HepG2 (cell line): ENCODE results near the gene GTSF1L. TPM values are rescaled to one million over a fixed set of nuclear protein-coding genes. Genes with fewer than 3 reads are reported as not detected.

ENCODE experiments used
- ATAC-seq: fragments of 200-7000 bp; cut with Tn5 transposase; 3 replicates; pipeline ENCODE4 v1.9.1; 2020; ENCODE audit warnings: mild to moderate bottlenecking, moderate library complexity
- BruUV-seq: library from RNA; stranded (reverse); fragments of 400-500 nt; replicated peaks from 2 replicates; lab custom pipeline; 2021; lab: Mats Ljungman, UMichigan
- CTCF ChIA-PET: fragments of 300-600 bp; formaldehyde crosslinking; extraction: SDS; loops from one replicate; lab custom pipeline; 2021; ENCODE audit warnings: low total read pairs, inconsistent platforms, low intra/inter-chr PET ratio; lab: Yijun Ruan, JAX
- POLR2A ChIA-PET: fragments of 350-600 bp; sonication (Branson Sonifier 250); formaldehyde crosslinking; loops from one replicate; lab custom pipeline; 2020; ENCODE audit warnings: antibody characterized with exemption, inconsistent platforms; lab: Yijun Ruan, JAX
- DNase-seq: peaks from one replicate; pipeline ENCODE4 v3.0.0-alpha.2; 2015; ENCODE audit warnings: low spot score
- FAIRE-seq: peaks from 3 replicates; lab custom pipeline; 2011; peaks lifted over from hg19 to GRCh38; lab: Jason Lieb, UNC
- H2AFZ ChIP-seq: one replicate; pipeline ENCODE4 v1.6.1; 2011; ENCODE audit warnings: low read length, inconsistent platforms
- H3K27ac ChIP-seq: fragments of 300-600 bp; 3 replicates; pipeline ENCODE4 v1.8.0; 2011; ENCODE audit warnings: mixed run types, mild to moderate bottlenecking, mixed read lengths, low read length, inconsistent platforms; ENCODE audit not compliant: insufficient read depth; ENCODE audit errors: extremely low read length
- H3K27me3 ChIP-seq, 2 experiments: fragments of 200-600 bp in 1 of 2; 2 replicates in 1 of 2; 3 replicates in 1 of 2; pipeline versions ENCODE4 v1.6.0 to v1.8.0; 2011; ENCODE audit warnings: low read length in 2 of 2, mild to moderate bottlenecking in 2 of 2, moderate library complexity in 2 of 2, inconsistent platforms in 1 of 2; ENCODE audit not compliant: insufficient read depth in 2 of 2, control insufficient read depth in 1 of 2
- H3K36me3 ChIP-seq, 2 experiments: fragments of 200-600 bp in 1 of 2; replicated peaks in 1 of 2; 2 replicates in 1 of 2; 3 replicates in 1 of 2; pipeline versions ENCODE4 v1.5.1 to v1.8.0; 2011; ENCODE audit warnings: low read length in 2 of 2, inconsistent platforms in 1 of 2; ENCODE audit not compliant: insufficient read depth in 2 of 2, control insufficient read depth in 1 of 2
- H3K4me1 ChIP-seq: 2 replicates; pipeline ENCODE4 v1.5.1; 2012; ENCODE audit warnings: low read length, inconsistent platforms; ENCODE audit not compliant: insufficient read depth
- H3K4me2 ChIP-seq: 2 replicates; pipeline ENCODE4 v1.6.0; 2011; ENCODE audit warnings: low read depth, low read length, inconsistent platforms
- H3K4me3 ChIP-seq, 3 experiments: fragments of 200-600 bp in 1 of 3; sonication (generic), shearing (Covaris generic) in 1 of 3; replicated peaks in 1 of 3; 2 replicates each; pipeline ENCODE4 v1.5.1; 2011 to 2016; ENCODE audit warnings: low read length in 3 of 3, inconsistent platforms in 2 of 3, low read depth in 2 of 3, mild to moderate bottlenecking in 2 of 3, control low read depth in 1 of 3, mixed read lengths in 1 of 3; ENCODE audit not compliant: insufficient read depth in 1 of 3
- H3K79me2 ChIP-seq: one replicate; pipeline ENCODE4 v1.6.1; 2011; ENCODE audit warnings: low read length, inconsistent platforms; ENCODE audit not compliant: insufficient read depth
- H3K9ac ChIP-seq: 2 replicates; pipeline ENCODE4 v1.6.0; 2011; ENCODE audit warnings: mild to moderate bottlenecking, low read depth, low read length, inconsistent platforms; ENCODE audit not compliant: insufficient read depth
- H3K9me3 ChIP-seq: 2 replicates; pipeline ENCODE4 v1.5.1; 2012; ENCODE audit warnings: mild to moderate bottlenecking, low read length
- H4K20me1 ChIP-seq: 2 replicates; pipeline ENCODE4 v1.6.0; 2011; ENCODE audit warnings: inconsistent platforms, mild to moderate bottlenecking, low read length, moderate library complexity; ENCODE audit not compliant: insufficient read depth
- ATF7 ChIP-seq, 2 experiments: fragments of 450-650 bp in 1 of 2; sonication (generic) in 1 of 2; formaldehyde crosslinking in 1 of 2; IDR thresholded peaks; 2 replicates each; pipeline versions ENCODE4 v1.4.0 to v1.6.1; 2016 to 2020; ENCODE audit warnings: antibody characterized with exemption in 1 of 2, mild to moderate bottlenecking in 1 of 2, missing genetic modification reagents in 1 of 2
- BORCS8-MEF2B ChIP-seq: sonication (generic); formaldehyde crosslinking; IDR thresholded peaks from 2 replicates; pipeline ENCODE4 v1.8.0; 2022; ENCODE audit warnings: mild to moderate bottlenecking, missing genetic modification reagents
- EEA1 ChIP-seq: sonication (generic); formaldehyde crosslinking; IDR thresholded peaks from 2 replicates; pipeline ENCODE4 v1.5.1; 2020; ENCODE audit warnings: mild to moderate bottlenecking, missing genetic modification reagents, borderline replicate concordance
- FOXP1 ChIP-seq, 2 experiments: fragments of 450-650 bp in 1 of 2; IDR thresholded peaks; 2 replicates each; pipeline ENCODE4 v1.6.1; 2017 to 2018; ENCODE audit warnings: antibody characterized with exemption in 1 of 2
- LCORL ChIP-seq, 2 experiments: fragments of 450-650 bp in 1 of 2; sonication (generic) in 1 of 2; formaldehyde crosslinking in 1 of 2; IDR thresholded peaks; 2 replicates each; pipeline versions ENCODE4 v1.5.0 to v1.6.1; 2017 to 2020; ENCODE audit warnings: antibody characterized with exemption in 1 of 2, missing genetic modification reagents in 1 of 2
- NBN ChIP-seq: fragments of 450-650 bp; conservative IDR thresholded peaks from 2 replicates; pipeline ENCODE4 v1.6.1; 2017
- PCBP2 ChIP-seq: fragments of 200-400 bp; formaldehyde crosslinking; optimal IDR thresholded peaks from 2 replicates; pipeline ENCODE3; 2018; ENCODE audit warnings: low read length, low read depth; ENCODE audit not compliant: poor library complexity, severe bottlenecking
- STAG1 ChIP-seq: sonication (generic); formaldehyde crosslinking; IDR thresholded peaks from 2 replicates; pipeline ENCODE4 v1.4.0; 2020; ENCODE audit warnings: missing genetic modification reagents
- ZFAT ChIP-seq: sonication (generic); formaldehyde crosslinking; conservative IDR thresholded peaks from 2 replicates; pipeline ENCODE4 v1.8.1; 2023; ENCODE audit warnings: missing genetic modification reagents, inconsistent platforms
- ZFX ChIP-seq: sonication (generic); formaldehyde crosslinking; IDR thresholded peaks from 2 replicates; pipeline ENCODE4 v1.4.0; 2020; ENCODE audit warnings: mild to moderate bottlenecking, low read depth, missing genetic modification reagents, moderate library complexity
- ZNF264 ChIP-seq: sonication (generic); formaldehyde crosslinking; IDR thresholded peaks from 2 replicates; pipeline ENCODE4 v1.4.0; 2020; ENCODE audit warnings: missing genetic modification reagents
- ZNF30 ChIP-seq: sonication (generic); formaldehyde crosslinking; IDR thresholded peaks from 2 replicates; pipeline ENCODE4 v1.5.0; 2020; ENCODE audit warnings: mild to moderate bottlenecking, missing genetic modification reagents
- ZNF383 ChIP-seq: sonication (generic); formaldehyde crosslinking; IDR thresholded peaks from 2 replicates; pipeline ENCODE4 v1.4.0; 2020; ENCODE audit warnings: missing genetic modification reagents, mild to moderate bottlenecking, borderline replicate concordance
- ZNF468 ChIP-seq: sonication (generic); formaldehyde crosslinking; IDR thresholded peaks from 2 replicates; pipeline ENCODE4 v1.8.0; 2022; ENCODE audit warnings: mild to moderate bottlenecking, moderate library complexity, missing genetic modification reagents
- ZNF781 ChIP-seq: sonication (generic); formaldehyde crosslinking; IDR thresholded peaks from 2 replicates; pipeline ENCODE4 v1.5.1; 2020; ENCODE audit warnings: borderline replicate concordance, mild to moderate bottlenecking, missing genetic modification reagents; ENCODE audit errors: not compliant biosample characterization
- ZNF883 ChIP-seq: sonication (generic); formaldehyde crosslinking; IDR thresholded peaks from 2 replicates; pipeline ENCODE4 v1.5.1; 2020; ENCODE audit warnings: mild to moderate bottlenecking, missing genetic modification reagents; ENCODE audit errors: not compliant biosample characterization
- ZSCAN5A ChIP-seq: sonication (generic); formaldehyde crosslinking; IDR thresholded peaks from 2 replicates; pipeline ENCODE4 v1.8.0; 2022; ENCODE audit warnings: mild to moderate bottlenecking, missing genetic modification reagents, borderline replicate concordance
- WGBS: methylation state at CpG from one replicate; pipeline ENCODE4 v1.1.6; 2017; ENCODE audit warnings: low lambda C conversion rate; 5-methylcytosine and 5-hydroxymethylcytosine counted together
- in situ Hi-C: cut with HindIII; loops from 2 replicates; pipeline ENCODE4 v1.10.0; 2017; ENCODE audit warnings: low pct_unique_long_range_greater_than_20kb; ENCODE audit not compliant: extremely low pct_ligation_motif_present
- intact Hi-C: fragments of 100-400 bp; cut with micrococcal nuclease; formaldehyde crosslinking; loops from one replicate; pipeline ENCODE4 v1.10.0; 2022; ENCODE audit not compliant: unreplicated experiment
- polyA plus RNA-seq, 8 experiments: library from polyadenylated mRNA; depleted of rRNA in 3 of 8; stranded (reverse) in 7 of 8; unstranded in 1 of 8; fragments of >200 nt; fragmentation: Illumina TruSeq in 4 of 8; extraction: Trizol in 4 of 8; gene quantifications; 2 replicates each; pipeline versions ENCODE4 v1.2.1 to v1.2.3, GENCODE V29; 2011 to 2016; ENCODE audit warnings: low read depth in 4 of 8, missing spikeins in 1 of 8, mixed read lengths in 1 of 8; ENCODE audit not compliant: insufficient read depth in 1 of 8
- total RNA-seq, 5 experiments: library from RNA; depleted of rRNA; stranded (reverse); fragments of >200 nt; fragmentation: Illumina TruSeq; extraction: Trizol; gene quantifications; 2 replicates each; pipeline ENCODE4 v1.2.3, GENCODE V29; 2016; ENCODE audit warnings: low read depth in 1 of 5
- TF ChIP-seq, protein P1 (sequence below): sonication (generic); formaldehyde crosslinking; conservative IDR thresholded peaks from 2 replicates; pipeline ENCODE4 v1.4.0; 2020; ENCODE audit warnings: missing genetic modification reagents

GTSF1L gene
- total and polyA plus RNA-seq, 2 of the 13 experiments (the other 11 are each of a cell fraction or from before 2014, with no cell fraction given) = not detected

- TF ChIP-seq NBN = no peak
- TF ChIP-seq STAG1 (CRISPR knock-in tag) = no peak
- TF ChIP-seq ZNF383 = no peak
- TF ChIP-seq ZFAT (CRISPR knock-in tag) = no peak
- TF ChIP-seq, protein P1, sequence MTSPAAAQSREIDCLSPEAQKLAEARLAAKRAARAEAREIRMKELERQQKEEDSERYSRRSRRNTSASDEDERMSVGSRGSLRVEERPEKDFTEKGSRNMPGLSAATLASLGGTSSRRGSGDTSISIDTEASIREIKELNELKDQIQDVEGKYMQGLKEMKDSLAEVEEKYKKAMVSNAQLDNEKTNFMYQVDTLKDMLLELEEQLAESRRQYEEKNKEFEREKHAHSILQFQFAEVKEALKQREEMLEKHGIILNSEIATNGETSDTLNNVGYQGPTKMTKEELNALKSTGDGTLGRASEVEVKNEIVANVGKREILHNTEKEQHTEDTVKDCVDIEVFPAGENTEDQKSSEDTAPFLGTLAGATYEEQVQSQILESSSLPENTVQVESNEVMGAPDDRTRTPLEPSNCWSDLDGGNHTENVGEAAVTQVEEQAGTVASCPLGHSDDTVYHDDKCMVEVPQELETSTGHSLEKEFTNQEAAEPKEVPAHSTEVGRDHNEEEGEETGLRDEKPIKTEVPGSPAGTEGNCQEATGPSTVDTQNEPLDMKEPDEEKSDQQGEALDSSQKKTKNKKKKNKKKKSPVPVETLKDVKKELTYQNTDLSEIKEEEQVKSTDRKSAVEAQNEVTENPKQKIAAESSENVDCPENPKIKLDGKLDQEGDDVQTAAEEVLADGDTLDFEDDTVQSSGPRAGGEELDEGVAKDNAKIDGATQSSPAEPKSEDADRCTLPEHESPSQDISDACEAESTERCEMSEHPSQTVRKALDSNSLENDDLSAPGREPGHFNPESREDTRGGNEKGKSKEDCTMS (CRISPR knock-in tag) = no peak
- no peak for TF ChIP-seq ZNF30 (CRISPR knock-in tag)
- TF ChIP-seq ZNF264 (CRISPR knock-in tag) = no peak
- TF ChIP-seq ZSCAN5A (CRISPR knock-in tag) = no peak
Measured at GRCh38 chr20:43771503-43772190, 44.8 kb upstream of the GTSF1L start (continued).

- Histone ChIP-seq H2AFZ (no peak overlapping the region), H4K20me1 (no peaks in the 10 kb centered on the region), H3K9ac (no peak overlapping the region), H3K9me3 (no peaks in the 10 kb centered on the region), H3K4me1 (no peaks in the 10 kb centered on the region), H3K36me3 (no peaks in the 10 kb centered on the region), H3K4me3 (no peak overlapping the region), H3K27ac (no peak overlapping the region), H3K27me3 (peaks cover 3 to 33% of the 10 kb centered on the region in 2 experiments; a peak in 4 of 5 replicates), H3K79me2 (no peaks in the 10 kb centered on the region), H3K4me2 (no peak overlapping the region)
- intact Hi-C loops = no loop called here
- 17% methylated on average over 3 of the region's 3 CpGs for WGBS
- no peak for FAIRE-seq
- ChIA-PET POLR2A (no interaction called here), CTCF (no interaction called here)
- no peak for ATAC-seq
- no peak for DNase-seq
- BruUV-seq = no TSS peak
- in situ Hi-C loops = no loop called here
- TF ChIP-seq ZNF468 (CRISPR knock-in tag) = no peak
- TF ChIP-seq ZNF781 (CRISPR knock-in tag) = no peak
- no peak for TF ChIP-seq BORCS8-MEF2B (CRISPR knock-in tag)
- no peak for TF ChIP-seq ZNF883 (CRISPR knock-in tag)
- no peak for TF ChIP-seq EEA1 (CRISPR knock-in tag)
- peak; percentile 45; the same call in 1 of the 2 replicates for TF ChIP-seq FOXP1 (IDR thresholded peaks at IDR 0.05)
- no peak for TF ChIP-seq FOXP1 (CRISPR knock-in tag; IDR thresholded peaks at IDR 0.05)
- TF ChIP-seq ATF7 (IDR thresholded peaks at IDR 0.05) = peak; percentile 45
- TF ChIP-seq ATF7 (CRISPR knock-in tag; IDR thresholded peaks at IDR 0.05) = no peak
- no peak for TF ChIP-seq ZFX (CRISPR knock-in tag)
- TF ChIP-seq LCORL (IDR thresholded peaks at IDR 0.05) = peak; percentile 36; the same call in 1 of the 2 replicates
- TF ChIP-seq LCORL (CRISPR knock-in tag; IDR thresholded peaks at IDR 0.05) = no peak
- TF ChIP-seq PCBP2 = peak; percentile 86
Measured at GRCh38 chr20:43770342-43770741, 43.5 kb upstream of the GTSF1L start.
